ENCODE results near the gene HOXD3. TPM values are rescaled to one million over a fixed set of nuclear protein-coding genes. Genes with fewer than 3 reads are reported as not detected.

The HOXD3 gene
- total RNA-seq, 1 experiment from 2014 or later = 0.70 TPM

DNA sequence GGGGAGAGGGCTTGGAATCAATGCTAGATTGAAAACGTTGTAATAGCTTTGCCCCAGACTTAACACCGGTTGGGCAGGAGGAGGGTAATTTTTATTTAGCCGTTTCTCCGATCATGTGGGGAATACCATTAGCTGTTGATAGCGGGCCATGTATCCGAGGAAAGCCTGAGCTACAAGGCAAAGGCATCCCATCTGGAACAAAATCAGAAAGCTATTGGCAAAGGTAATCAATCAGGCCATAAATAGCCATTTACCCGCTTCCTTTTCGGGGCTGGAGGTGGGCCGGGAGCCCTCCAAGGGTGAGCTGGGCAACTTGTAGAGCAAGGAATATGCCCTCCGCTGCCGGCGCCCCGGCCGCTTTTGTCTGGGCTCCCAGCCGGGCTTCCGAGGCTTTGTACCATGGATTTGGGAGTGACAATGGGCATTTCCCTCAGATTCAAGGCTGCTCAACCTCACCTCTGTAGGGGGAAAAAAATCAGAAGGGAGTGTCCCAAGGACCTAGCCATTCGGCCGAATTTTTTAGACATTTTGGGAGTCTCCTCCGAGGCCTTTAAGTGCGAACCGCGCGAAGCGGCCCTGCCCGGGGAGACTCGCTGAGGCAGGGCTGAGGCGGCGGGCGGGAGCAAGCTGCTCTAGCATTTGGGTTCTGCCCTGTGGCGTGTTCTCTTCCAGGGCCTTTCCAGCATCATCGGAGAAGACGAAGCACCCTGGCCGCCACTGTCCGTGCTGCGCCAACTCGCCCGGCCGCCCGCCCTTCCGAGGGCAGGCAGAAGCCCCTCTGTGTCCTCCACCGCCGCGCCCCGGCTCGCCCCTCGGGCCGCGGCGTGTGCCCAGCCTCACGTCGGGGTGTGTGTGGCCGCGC is 35.7 kb upstream of the HOXD3 start:
- DNase-seq (ENCODE audit: low spot score) = no peak

DNA sequence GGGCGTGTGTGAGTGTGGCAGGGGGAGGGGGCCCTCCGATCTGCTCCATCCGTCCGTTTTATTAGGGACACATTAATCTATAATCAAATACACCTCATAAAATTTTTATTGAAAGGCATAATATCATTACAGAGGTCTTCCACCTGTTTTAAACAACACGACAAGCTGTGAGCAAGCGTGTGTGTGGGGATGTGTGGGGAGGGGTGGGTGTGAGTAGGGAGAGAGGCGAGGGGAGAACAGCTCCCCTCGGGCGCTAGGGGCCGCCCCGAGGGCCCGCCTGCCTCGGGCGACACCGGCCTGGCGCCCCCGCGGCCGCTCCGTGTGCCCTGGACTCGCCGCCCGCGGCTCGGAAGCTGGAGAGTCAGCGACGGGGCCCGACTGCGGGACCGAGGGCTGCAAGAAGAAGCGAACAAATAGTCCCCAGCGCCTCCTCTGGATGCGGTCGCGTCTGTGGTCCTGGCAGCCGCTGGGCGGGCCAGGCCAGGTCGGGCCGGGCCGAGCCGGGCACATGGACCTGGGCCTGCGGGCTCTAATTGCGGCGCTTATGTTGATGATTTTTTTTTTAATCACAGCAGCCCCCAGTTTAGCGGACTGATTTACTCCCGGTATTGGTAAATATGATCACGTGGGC is 34.9 kb upstream of the HOXD3 start:
- no peak for DNase-seq (ENCODE audit: low spot score)

- peak; percentile 63 for DNase-seq (ENCODE audit: low spot score)
Measured at GRCh38 chr2:176122683-176123410, 34.3 kb upstream of the HOXD3 start, which contains the start of gene HOXD9. TSS of gene HOXD9 (plus strand) at chr2:176122719. CDS start at chr2:176122769, 50 bp downstream.

DNA sequence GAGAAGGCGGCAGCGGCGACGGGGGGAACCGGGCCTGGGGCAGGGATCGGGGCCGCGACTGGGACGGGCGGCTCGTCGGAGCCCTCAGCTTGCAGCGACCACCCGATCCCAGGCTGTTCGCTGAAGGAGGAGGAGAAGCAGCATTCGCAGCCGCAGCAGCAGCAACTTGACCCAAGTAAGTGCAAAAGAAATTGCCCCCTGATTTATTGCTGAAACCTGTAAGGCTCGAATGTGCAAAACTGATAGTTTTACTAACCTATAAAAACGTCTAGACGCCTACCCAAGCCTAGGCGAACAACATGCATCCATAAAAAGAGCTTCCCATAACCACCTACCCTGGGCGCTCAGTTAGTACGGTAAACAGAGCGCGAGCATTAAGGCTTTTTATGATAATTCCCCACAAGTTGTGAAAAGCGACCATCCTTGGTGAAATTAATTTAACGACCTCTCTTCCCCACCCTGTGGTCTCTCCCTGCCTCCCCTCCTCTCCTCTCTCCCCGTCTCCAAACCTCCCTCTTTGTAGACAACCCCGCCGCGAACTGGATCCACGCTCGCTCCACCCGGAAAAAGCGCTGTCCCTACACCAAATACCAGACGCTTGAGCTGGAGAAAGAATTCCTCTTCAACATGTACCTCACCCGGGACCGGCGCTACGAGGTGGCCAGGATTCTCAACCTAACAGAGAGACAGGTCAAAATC is 33.5 kb upstream of the HOXD3 start:
- DNase-seq (ENCODE audit: low spot score) = no peak

GRCh38 chr2:176124110-176124946 is 32.8 kb upstream of the HOXD3 start:
- no peak for DNase-seq (ENCODE audit: low spot score)

- DNase-seq (ENCODE audit: low spot score) = no peak
Measured at GRCh38 chr2:176124947-176125771, 31.9 kb upstream of the HOXD3 start.

DNA sequence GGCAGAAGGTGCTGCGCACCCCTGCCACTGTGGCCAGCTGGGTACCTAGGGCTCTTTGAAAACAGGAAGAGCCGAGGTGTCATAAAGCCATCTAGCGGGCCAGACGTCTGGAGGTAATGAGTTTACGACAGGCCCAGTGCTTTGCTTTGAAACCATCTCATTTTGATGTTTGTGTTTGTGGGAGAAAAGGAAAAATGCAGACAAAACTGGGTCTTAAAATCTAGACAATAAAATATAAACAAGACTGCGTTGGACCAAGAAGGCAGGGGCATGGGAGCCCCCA is 31.4 kb upstream of the HOXD3 start:
- DNase-seq (ENCODE audit: low spot score) = no peak

DNA sequence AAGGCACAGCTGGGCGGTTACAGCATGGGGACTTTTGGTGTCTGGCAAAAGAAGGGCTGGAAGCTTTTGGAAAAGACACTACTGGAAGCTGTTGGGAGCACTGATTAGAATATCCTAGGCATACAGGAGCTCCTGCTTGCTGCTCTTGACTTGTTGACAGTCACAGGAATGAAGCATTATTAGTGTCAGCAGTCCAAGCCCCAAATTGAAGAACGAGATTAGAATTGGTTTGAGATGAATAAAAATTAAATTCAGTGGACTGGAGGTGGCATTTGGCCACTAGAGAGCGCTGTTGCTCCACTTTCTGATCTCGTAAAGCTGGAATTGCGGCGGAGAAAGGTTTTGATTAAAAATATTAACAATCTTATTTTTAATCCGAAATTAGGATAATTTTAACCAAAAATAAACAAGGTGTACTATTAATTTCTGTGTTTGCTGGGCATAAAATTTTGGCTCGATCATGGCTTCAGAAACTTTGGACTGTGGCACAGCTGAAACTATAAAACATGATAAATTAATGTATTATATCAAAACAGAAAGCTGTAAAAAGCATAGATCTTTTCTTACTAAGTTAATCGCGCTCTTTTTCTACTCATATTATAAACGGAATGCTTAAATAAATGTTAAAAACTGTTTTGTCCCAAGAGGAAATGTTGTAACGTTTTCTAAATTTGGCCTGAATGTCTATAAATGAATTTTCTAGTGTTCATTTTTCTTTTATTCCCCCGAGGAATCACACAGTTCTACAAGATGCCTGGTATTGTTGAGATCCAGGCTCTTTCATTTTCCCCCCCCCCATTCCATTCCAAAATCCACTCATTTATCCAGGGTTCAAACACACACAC is 30.0 kb upstream of the HOXD3 start:
- DNase-seq (ENCODE audit: low spot score) = no peak

GRCh38 chr2:176127774-176128072 is 29.4 kb upstream of the HOXD3 start:
- no peak for DNase-seq (ENCODE audit: low spot score)

- DNase-seq (ENCODE audit: low spot score) = no peak
Measured at GRCh38 chr2:176128172-176128981, 28.7 kb upstream of the HOXD3 start.

- no peak for DNase-seq (ENCODE audit: low spot score)
Measured at GRCh38 chr2:176128982-176129796, 27.9 kb upstream of the HOXD3 start, which contains the start of gene HOXD8. TSS of gene HOXD8 (plus strand) at chr2:176129705. CDS start at chr2:176130367, 662 bp downstream.

GRCh38 chr2:176129813-176130146 is 27.3 kb upstream of the HOXD3 start:
- no peak for DNase-seq (ENCODE audit: low spot score)

- DNase-seq (ENCODE audit: low spot score) = no peak
Measured at GRCh38 chr2:176130147-176130956, 26.8 kb upstream of the HOXD3 start.

DNA sequence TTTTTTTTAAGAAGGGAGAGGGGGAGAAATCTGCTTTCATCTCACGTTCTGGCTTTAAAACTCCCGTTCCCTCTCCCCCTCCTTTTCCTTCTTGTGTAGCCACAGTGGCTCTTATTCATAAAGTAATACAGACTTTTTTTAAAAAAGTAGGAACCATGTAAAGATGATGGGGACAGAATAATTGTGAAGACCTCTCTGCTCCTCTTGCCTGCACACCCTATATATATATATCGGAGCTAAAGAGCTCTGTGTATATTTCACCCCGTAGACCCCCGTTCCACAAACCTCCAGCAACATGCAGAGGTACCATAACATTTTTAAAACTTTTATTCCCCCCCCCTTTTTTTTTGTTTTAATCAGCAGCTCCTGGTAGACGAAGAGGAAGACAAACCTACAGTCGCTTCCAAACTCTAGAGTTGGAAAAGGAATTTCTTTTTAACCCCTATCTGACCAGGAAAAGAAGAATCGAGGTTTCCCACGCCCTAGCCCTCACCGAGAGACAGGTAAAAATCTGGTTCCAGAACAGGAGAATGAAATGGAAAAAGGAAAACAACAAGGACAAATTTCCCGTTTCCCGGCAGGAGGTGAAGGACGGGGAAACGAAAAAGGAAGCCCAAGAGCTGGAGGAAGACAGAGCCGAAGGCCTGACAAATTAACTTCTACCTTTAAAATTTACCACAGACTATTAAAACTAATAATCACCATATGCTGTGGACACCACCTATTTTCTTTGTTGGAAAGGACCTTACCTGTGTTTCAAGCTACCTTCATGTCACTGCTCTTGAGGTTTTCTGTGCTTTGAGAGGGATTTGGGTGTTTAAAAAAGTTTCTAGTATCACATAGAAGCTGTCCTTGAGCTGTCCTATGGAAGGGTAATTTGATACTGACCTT is 25.9 kb upstream of the HOXD3 start:
- DNase-seq (ENCODE audit: low spot score) = no peak

GRCh38 chr2:176131848-176132158 is 25.3 kb upstream of the HOXD3 start:
- DNase-seq (ENCODE audit: low spot score) = no peak

Measured in H4 (cell line).